A673 (cell line): ENCODE measurements around the gene DGKZ. TPM values are rescaled to one million over a fixed set of nuclear protein-coding genes. Genes with fewer than 3 reads are reported as not detected.

Experiments used
- BruUV-seq: library from RNA; stranded (reverse); fragments of 400-500 nt; replicated peaks from 2 replicates; lab custom pipeline; 2021; lab: Mats Ljungman, UMichigan
- CTCF ChIA-PET: fragments of 300-600 bp; sonication (Branson Sonifier 250); formaldehyde crosslinking; loops from one replicate; lab custom pipeline; 2022; ENCODE audit warnings: antibody characterized with exemption; lab: Charles Lee
- POLR2A ChIA-PET: fragments of 300-600 bp; sonication (Branson Sonifier 250); formaldehyde crosslinking; loops from one replicate; lab custom pipeline; 2022; ENCODE audit warnings: antibody characterized with exemption; ENCODE audit not compliant: low non-redundant PET; lab: Charles Lee
- DNase-seq: peaks from one replicate; pipeline ENCODE4 v3.0.0-alpha.2; 2015; ENCODE audit warnings: low spot score
- H3K27ac ChIP-seq: fragments of 200-600 bp; sonication (generic); 2 replicates; pipeline ENCODE4 v1.5.1; 2016; ENCODE audit warnings: mixed run types, low read depth, mild to moderate bottlenecking, mixed read lengths, antibody characterized with exemption, low read length; ENCODE audit not compliant: poor library complexity, severe bottlenecking
- H3K27me3 ChIP-seq: fragments of 200-600 bp; sonication (generic); replicated peaks from 2 replicates; pipeline ENCODE4 v1.6.1; 2017; ENCODE audit warnings: mixed run types, low read depth, mild to moderate bottlenecking, mixed read lengths, antibody characterized with exemption, low read length; ENCODE audit not compliant: insufficient read depth, poor library complexity
- H3K36me3 ChIP-seq: fragments of 200-600 bp; sonication (generic); 2 replicates; pipeline ENCODE4 v1.6.1; 2016; ENCODE audit warnings: mixed run types, mild to moderate bottlenecking, mixed read lengths, antibody characterized with exemption, low read length; ENCODE audit not compliant: insufficient read depth, poor library complexity, severe bottlenecking
- H3K4me1 ChIP-seq: fragments of 200-600 bp; sonication (generic); 2 replicates; pipeline ENCODE4 v1.6.1; 2017; ENCODE audit warnings: mixed run types, mild to moderate bottlenecking, mixed read lengths, antibody characterized with exemption, low read length; ENCODE audit not compliant: insufficient read depth, poor library complexity, severe bottlenecking
- H3K4me3 ChIP-seq: fragments of 200-600 bp; sonication (generic); 2 replicates; pipeline ENCODE4 v1.5.1; 2016; ENCODE audit warnings: low read depth, mixed run types, mild to moderate bottlenecking, mixed read lengths, low read length; ENCODE audit not compliant: poor library complexity, severe bottlenecking
- H3K9me3 ChIP-seq: fragments of 200-600 bp; sonication (generic); 2 replicates; pipeline ENCODE4 v1.6.1; 2016; ENCODE audit warnings: mixed run types, low read depth, mild to moderate bottlenecking, mixed read lengths, antibody characterized with exemption, low read length; ENCODE audit not compliant: poor library complexity, severe bottlenecking
- EZH2 ChIP-seq: fragments of 200-600 bp; sonication (generic); IDR thresholded peaks from 2 replicates; pipeline ENCODE4 v1.6.1; 2017; ENCODE audit warnings: borderline replicate concordance, low read depth, mild to moderate bottlenecking, mixed read lengths, antibody characterized with exemption, low read length; ENCODE audit not compliant: poor library complexity, severe bottlenecking
- intact Hi-C: fragments of 100-400 bp; cut with micrococcal nuclease; formaldehyde crosslinking; loops from one replicate; pipeline ENCODE4 v1.10.0; 2022; ENCODE audit not compliant: unreplicated experiment
- microRNA-seq: library from miRNA; unstranded; fragments of <30 nt; microRNA quantifications from one replicate; pipeline ENCODE4 v1.2.0, GENCODE V29; 2021
- total RNA-seq: library from RNA; stranded (reverse); gene quantifications from 2 replicates; pipeline ENCODE4 v1.2.3, GENCODE V29; 2021
- TF ChIP-seq, protein P1 (sequence below): fragments of 300-800, 200-600 bp; sonication (generic); conservative IDR thresholded peaks from 2 replicates; pipeline ENCODE4 v1.5.1; 2017; ENCODE audit warnings: low read depth, mild to moderate bottlenecking, antibody characterized with exemption, low read length, moderate library complexity, mixed read lengths

DGKZ gene
- total RNA-seq, 1 experiment from 2014 or later = 145 TPM

DNA sequence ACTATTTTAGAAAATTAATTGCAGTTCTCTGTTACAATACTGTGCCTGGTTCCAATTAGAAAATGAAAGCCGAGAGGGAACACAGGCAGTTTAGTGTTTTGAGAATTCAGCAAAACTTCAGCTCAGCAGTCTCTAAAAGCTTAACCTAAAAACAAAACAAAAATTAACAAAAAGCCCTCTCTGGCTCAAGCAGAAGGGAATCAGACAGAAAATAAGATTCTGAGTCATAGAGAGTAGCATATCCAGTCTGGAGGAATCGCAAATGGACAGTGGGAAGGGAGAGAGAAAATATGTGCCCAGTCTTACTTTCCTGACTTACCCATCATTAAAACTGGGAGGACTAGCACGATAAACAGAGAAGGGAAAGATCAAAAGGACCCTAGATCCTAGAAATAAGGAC, 82.5 kb downstream of the DGKZ start:
- H3K36me3 ChIP-seq = peaks cover 13% of the 10 kb centered on the region
- H3K27ac ChIP-seq = peak overlapping the region; percentile 8
- TF ChIP-seq, protein P1, sequence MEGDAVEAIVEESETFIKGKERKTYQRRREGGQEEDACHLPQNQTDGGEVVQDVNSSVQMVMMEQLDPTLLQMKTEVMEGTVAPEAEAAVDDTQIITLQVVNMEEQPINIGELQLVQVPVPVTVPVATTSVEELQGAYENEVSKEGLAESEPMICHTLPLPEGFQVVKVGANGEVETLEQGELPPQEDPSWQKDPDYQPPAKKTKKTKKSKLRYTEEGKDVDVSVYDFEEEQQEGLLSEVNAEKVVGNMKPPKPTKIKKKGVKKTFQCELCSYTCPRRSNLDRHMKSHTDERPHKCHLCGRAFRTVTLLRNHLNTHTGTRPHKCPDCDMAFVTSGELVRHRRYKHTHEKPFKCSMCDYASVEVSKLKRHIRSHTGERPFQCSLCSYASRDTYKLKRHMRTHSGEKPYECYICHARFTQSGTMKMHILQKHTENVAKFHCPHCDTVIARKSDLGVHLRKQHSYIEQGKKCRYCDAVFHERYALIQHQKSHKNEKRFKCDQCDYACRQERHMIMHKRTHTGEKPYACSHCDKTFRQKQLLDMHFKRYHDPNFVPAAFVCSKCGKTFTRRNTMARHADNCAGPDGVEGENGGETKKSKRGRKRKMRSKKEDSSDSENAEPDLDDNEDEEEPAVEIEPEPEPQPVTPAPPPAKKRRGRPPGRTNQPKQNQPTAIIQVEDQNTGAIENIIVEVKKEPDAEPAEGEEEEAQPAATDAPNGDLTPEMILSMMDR = no peak
- TF ChIP-seq EZH2 = no peak
- BruUV-seq = no TSS peak
- H3K9me3 ChIP-seq = no peaks in the 10 kb centered on the region
- CTCF ChIA-PET = interaction anchor here (1.2 kb wide), 1 partner anchor 17 kb away, joined by 3 read pairs; no protein-coding TSS in a partner anchor
- H3K27me3 ChIP-seq = no peaks in the 10 kb centered on the region
- POLR2A ChIA-PET = no interaction called here
- H3K4me3 ChIP-seq = no peak overlapping the region
- no peak for DNase-seq
- intact Hi-C loops = no loop called here
- peaks cover 24% of the 10 kb centered on the region for H3K4me1 ChIP-seq

Small RNAs within 50 kb of the gene (microRNA-seq; reads per million reads assigned to microRNA genes)
- 4.9 reads per million, percentile 15 among the genes with 10 or more reads in this experiment for gene MIR4688

Other genes with a start within 250 kb of the DGKZ start
- gene PHF21A, start 226.0 kb upstream of the DGKZ start, total RNA-seq = 77.2 and 106 TPM in 2 replicates
- 3.5 and 10.7 TPM in 2 replicates for gene CREB3L1, start 69.8 kb upstream of the DGKZ start, total RNA-seq
- 252 and 397 TPM in 2 replicates for gene MDK, start 34.2 kb downstream of the DGKZ start, total RNA-seq
- gene CHRM4, start 44.3 kb downstream of the DGKZ start, total RNA-seq = 0.68 TPM in 1 of 2 replicates, not detected in the other
- 69.9 and 78.1 TPM in 2 replicates for gene AMBRA1, start 246.6 kb downstream of the DGKZ start, total RNA-seq